ENCODE results near the gene ASIC2.

The ASIC2 gene

DNA sequence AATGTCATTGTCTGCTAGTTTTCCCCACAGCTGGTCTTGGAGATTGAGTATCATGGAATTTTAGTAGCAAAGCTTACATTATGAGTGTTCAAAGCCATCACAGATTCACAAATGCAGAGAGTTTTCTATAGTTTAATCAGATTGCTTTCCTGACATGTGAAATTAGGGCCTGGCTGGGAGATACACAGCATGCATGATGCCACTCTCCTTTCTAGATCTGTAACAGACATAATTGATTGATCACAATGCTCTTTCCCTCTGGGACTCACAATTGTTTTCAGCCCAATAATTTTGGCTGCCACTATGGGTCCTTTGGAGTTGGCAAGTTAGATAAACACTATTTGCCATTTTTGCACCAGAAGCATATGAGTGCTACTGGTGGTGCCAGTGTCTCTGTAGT, 168.9 kb downstream of the ASIC2 start:
- no peaks in the 10 kb centered on the region for H3K4me1 Mint-ChIP-seq (ENCODE audit: low read depth)
- H3K27ac Mint-ChIP-seq, result no peak overlapping the region
- no peak for DNase-seq
- H3K27me3 Mint-ChIP-seq, result peaks cover 19% of the 10 kb centered on the region
- H3K4me3 Mint-ChIP-seq, result no peak overlapping the region
- no peaks in the 10 kb centered on the region for H3K9me3 Mint-ChIP-seq
- H3K36me3 Mint-ChIP-seq (ENCODE audit: low read depth), result no peaks in the 10 kb centered on the region

DNA sequence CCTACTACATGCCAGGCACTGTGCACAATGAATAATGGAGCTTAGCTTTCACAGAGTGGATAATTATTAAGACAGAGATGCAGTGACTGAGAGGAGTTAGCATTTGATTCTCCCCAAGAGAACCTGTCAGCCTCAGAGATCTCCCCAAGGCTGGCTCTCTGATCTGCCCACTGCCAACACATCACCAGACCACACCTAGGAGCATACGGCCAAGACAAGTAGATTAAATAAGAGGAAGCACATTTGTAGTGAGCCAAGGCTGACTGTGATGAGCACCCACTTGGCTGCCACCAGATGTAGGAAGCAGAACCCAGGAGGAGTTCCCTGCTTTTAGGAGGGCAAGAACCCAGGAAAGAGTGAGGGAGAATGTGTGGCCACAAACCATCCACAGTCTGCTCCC, 171.3 kb downstream of the ASIC2 start:
- Mint-ChIP-seq H3K27me3 (peaks cover 8% of the 10 kb centered on the region), H3K36me3 (ENCODE audit: low read depth) (no peaks in the 10 kb centered on the region), H3K27ac (no peak overlapping the region), H3K4me1 (ENCODE audit: low read depth) (no peaks in the 10 kb centered on the region), H3K9me3 (no peaks in the 10 kb centered on the region), H3K4me3 (no peak overlapping the region)
- DNase-seq, result no peak

GRCh38 chr17:33121272-33121671, 171.8 kb downstream of the ASIC2 start:
- Mint-ChIP-seq H3K4me1 (ENCODE audit: low read depth) (no peaks in the 10 kb centered on the region), H3K27ac (no peak overlapping the region), H3K36me3 (ENCODE audit: low read depth) (no peaks in the 10 kb centered on the region), H3K4me3 (no peak overlapping the region), H3K27me3 (peaks cover 8% of the 10 kb centered on the region), H3K9me3 (no peaks in the 10 kb centered on the region)
- no peak for DNase-seq

DNA sequence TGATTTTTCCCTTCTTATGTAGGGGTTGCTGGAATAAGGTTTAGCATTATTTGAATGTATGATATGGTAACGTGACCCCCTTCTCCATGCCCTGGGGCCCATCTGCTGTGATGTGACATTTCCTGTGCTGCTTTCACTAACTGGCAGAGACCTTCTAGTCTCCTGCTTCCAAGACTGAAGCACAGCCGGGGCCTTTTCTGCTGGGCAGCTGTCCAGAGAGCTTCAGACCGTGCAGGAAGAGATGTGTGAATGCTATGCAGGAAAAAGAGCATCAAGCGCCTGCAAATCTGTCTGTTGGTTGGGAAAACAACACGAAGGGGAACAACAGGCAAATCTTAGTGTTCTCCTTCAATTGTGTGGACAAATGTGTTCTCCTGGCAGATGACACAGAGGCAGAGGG, 173.0 kb downstream of the ASIC2 start:
- no peak overlapping the region for H3K27ac Mint-ChIP-seq

GRCh38 chr17:33118391-33119075, 174.6 kb downstream of the ASIC2 start:
- peaks cover 8% of the 10 kb centered on the region for H3K27me3 Mint-ChIP-seq
- H3K27ac Mint-ChIP-seq, result no peak overlapping the region

More for the DNA sequence above, 173.0 kb downstream of the ASIC2 start:
- peaks cover 8% of the 10 kb centered on the region for H3K27me3 Mint-ChIP-seq
- H3K4me1 Mint-ChIP-seq (ENCODE audit: low read depth), result no peaks in the 10 kb centered on the region
- no peak for DNase-seq
- no peaks in the 10 kb centered on the region for H3K9me3 Mint-ChIP-seq
- no peak overlapping the region for H3K4me3 Mint-ChIP-seq
- no peaks in the 10 kb centered on the region for H3K36me3 Mint-ChIP-seq (ENCODE audit: low read depth)

DNA sequence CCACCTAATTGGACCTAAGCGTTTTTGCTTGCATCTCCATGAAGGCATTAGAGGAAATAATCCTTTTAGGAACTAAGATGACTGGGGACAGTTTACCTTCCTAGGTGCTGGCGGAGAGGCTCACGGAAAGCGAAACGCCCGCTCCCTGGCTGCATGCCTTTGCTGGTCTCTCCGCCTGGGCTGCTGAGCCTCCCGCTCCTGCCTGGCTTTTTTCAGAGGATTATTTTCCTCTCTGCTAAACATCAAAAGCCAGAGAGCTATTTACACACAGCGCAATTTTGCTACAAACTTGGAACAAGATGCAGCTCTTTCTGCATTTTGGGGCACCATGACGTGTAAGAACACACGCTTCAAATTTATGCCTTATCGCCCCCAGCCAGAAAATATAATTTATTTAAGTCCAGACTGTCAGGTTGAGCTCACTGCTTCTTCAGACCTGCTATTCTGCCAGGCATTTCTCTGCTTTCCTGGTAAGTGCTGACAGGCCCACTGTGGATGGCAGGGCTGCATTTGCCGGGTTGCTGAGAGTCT, 177.0 kb downstream of the ASIC2 start:
- Mint-ChIP-seq H3K27ac (no peak overlapping the region), H3K4me1 (ENCODE audit: low read depth) (no peaks in the 10 kb centered on the region), H3K27me3 (peaks cover 10% of the 10 kb centered on the region), H3K36me3 (ENCODE audit: low read depth) (no peaks in the 10 kb centered on the region), H3K4me3 (no peak overlapping the region), H3K9me3 (no peaks in the 10 kb centered on the region)
- no peak for DNase-seq

More at GRCh38 chr17:33118391-33119075, 174.6 kb downstream of the ASIC2 start:
- no peaks in the 10 kb centered on the region for H3K36me3 Mint-ChIP-seq (ENCODE audit: low read depth)
- no peak overlapping the region for H3K4me3 Mint-ChIP-seq
- H3K4me1 Mint-ChIP-seq (ENCODE audit: low read depth), result no peaks in the 10 kb centered on the region
- H3K9me3 Mint-ChIP-seq, result no peaks in the 10 kb centered on the region
- no peak for DNase-seq

DNA sequence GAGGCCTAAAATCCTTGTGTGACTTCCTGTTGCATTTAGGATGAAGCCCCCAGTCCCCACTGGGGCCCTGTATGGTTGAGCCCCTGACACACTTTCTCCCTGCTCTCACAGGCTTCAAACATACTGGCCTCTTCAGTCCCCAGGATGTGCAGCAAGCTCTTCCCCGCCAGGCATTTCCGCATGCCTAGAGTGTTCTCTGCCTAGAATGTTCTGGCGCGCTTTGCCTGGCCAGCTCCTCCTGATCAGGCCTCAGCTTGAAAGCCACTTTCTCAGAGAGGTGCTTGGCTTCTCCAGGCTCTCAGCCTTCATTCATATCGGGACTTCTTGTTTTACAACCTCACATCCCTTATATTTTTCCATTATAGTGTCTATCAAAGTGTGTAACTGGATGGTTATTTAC, 177.7 kb downstream of the ASIC2 start:
- DNase-seq, result no peak
- Mint-ChIP-seq H3K4me1 (ENCODE audit: low read depth) (no peaks in the 10 kb centered on the region), H3K36me3 (ENCODE audit: low read depth) (no peaks in the 10 kb centered on the region), H3K27ac (no peak overlapping the region), H3K9me3 (no peaks in the 10 kb centered on the region), H3K27me3 (peaks cover 14% of the 10 kb centered on the region), H3K4me3 (no peak overlapping the region)

- no peaks in the 10 kb centered on the region for H3K4me1 Mint-ChIP-seq (ENCODE audit: low read depth)
- no peaks in the 10 kb centered on the region for H3K9me3 Mint-ChIP-seq
- DNase-seq, result no peak
- no peaks in the 10 kb centered on the region for H3K36me3 Mint-ChIP-seq (ENCODE audit: low read depth)
- H3K27ac Mint-ChIP-seq, result no peak overlapping the region
- peaks cover 19% of the 10 kb centered on the region for H3K27me3 Mint-ChIP-seq
- H3K4me3 Mint-ChIP-seq, result no peak overlapping the region
Measured at GRCh38 chr17:33113991-33114370, 179.1 kb downstream of the ASIC2 start.

GRCh38 chr17:33113276-33113990, 179.7 kb downstream of the ASIC2 start:
- Mint-ChIP-seq H3K4me3 (no peak overlapping the region), H3K27me3 (peaks cover 19% of the 10 kb centered on the region), H3K27ac (no peak overlapping the region), H3K36me3 (ENCODE audit: low read depth) (no peaks in the 10 kb centered on the region), H3K9me3 (no peaks in the 10 kb centered on the region), H3K4me1 (ENCODE audit: low read depth) (no peaks in the 10 kb centered on the region)
- DNase-seq, result no peak

- H3K36me3 Mint-ChIP-seq (ENCODE audit: low read depth), result no peaks in the 10 kb centered on the region
- no peaks in the 10 kb centered on the region for H3K4me1 Mint-ChIP-seq (ENCODE audit: low read depth)
- peaks cover 22% of the 10 kb centered on the region for H3K27me3 Mint-ChIP-seq
- DNase-seq, result no peak
- H3K4me3 Mint-ChIP-seq, result no peak overlapping the region
- H3K9me3 Mint-ChIP-seq, result no peaks in the 10 kb centered on the region
- H3K27ac Mint-ChIP-seq, result no peak overlapping the region
Measured at GRCh38 chr17:33112763-33113162, 180.3 kb downstream of the ASIC2 start.

GRCh38 chr17:33109336-33110072, 183.6 kb downstream of the ASIC2 start:
- Mint-ChIP-seq H3K4me1 (ENCODE audit: low read depth) (no peaks in the 10 kb centered on the region), H3K36me3 (ENCODE audit: low read depth) (no peaks in the 10 kb centered on the region), H3K27me3 (peaks cover 29% of the 10 kb centered on the region), H3K27ac (no peak overlapping the region), H3K9me3 (no peaks in the 10 kb centered on the region), H3K4me3 (no peak overlapping the region)
- DNase-seq, result no peak

- Mint-ChIP-seq H3K27ac (no peak overlapping the region), H3K4me3 (no peak overlapping the region), H3K36me3 (ENCODE audit: low read depth) (no peaks in the 10 kb centered on the region), H3K27me3 (peaks cover 29% of the 10 kb centered on the region), H3K4me1 (ENCODE audit: low read depth) (no peaks in the 10 kb centered on the region), H3K9me3 (no peaks in the 10 kb centered on the region)
- DNase-seq, result no peak
Measured at GRCh38 chr17:33106525-33107165, 186.4 kb downstream of the ASIC2 start.

DNA sequence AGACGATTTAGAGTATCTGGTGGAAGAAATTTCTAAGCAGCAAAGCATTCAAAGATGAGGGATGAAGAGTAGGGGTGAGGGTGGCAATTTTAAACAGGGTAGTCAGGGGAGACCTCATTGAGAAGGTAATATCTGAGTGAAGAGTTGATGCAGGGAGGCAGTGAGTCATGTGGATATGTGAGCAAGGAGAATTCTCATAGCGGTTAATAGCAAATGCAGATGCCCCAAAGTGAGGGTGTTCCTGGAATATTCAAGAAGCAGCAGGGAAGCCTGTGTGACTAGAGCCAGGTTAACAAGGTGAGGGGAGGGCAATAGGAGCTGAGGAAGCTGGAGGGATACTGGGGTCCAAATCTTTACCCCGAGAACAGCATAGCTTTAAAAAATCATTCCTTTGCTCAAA, 187.2 kb downstream of the ASIC2 start:
- H3K9me3 Mint-ChIP-seq, result no peaks in the 10 kb centered on the region
- no peak overlapping the region for H3K27ac Mint-ChIP-seq
- DNase-seq, result no peak
- no peaks in the 10 kb centered on the region for H3K4me1 Mint-ChIP-seq (ENCODE audit: low read depth)
- H3K4me3 Mint-ChIP-seq, result no peak overlapping the region
- peaks cover 22% of the 10 kb centered on the region for H3K27me3 Mint-ChIP-seq
- no peaks in the 10 kb centered on the region for H3K36me3 Mint-ChIP-seq (ENCODE audit: low read depth)

DNA sequence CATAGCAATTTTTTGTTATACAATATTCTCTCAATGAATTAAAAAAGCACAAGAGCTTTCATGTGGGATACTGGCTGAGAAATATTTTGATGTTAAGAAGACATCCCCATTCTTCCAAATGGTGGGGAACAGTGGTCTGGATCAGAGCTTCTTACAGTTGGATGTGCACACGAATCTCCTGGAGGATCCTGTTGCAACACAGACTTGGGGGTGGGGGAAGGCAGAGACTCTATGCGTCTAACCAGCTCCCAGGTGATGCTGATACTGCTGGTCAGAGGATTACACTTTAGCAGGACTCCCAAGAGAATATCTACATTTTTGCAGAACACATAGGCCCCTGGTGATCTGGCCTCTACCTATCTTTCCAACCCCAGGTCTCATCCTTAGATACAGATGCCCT, 193.2 kb downstream of the ASIC2 start:
- Mint-ChIP-seq H3K4me3 (no peak overlapping the region), H3K9me3 (no peaks in the 10 kb centered on the region), H3K4me1 (ENCODE audit: low read depth) (no peaks in the 10 kb centered on the region), H3K27ac (no peak overlapping the region), H3K36me3 (ENCODE audit: low read depth) (no peaks in the 10 kb centered on the region), H3K27me3 (peaks cover 30% of the 10 kb centered on the region)
- DNase-seq, result no peak
